GM19397 (cell line): Measurements from ENCODE around the gene UNK.
A peak's percentile ranks its signal among the peaks of the same experiment; 100 is the strongest.
"Not testable (repeated sequence)": the region's sequence is repeated elsewhere in the genome, so short reads cannot be mapped to it uniquely, and the experiment has no call there.

Experiments used
- ATAC-seq: cut with Tn5 transposase; IDR thresholded peaks from one replicate; pipeline ENCODE4 v1.9.1; 2021; ENCODE audit warnings: mild to moderate bottlenecking, moderate library complexity; ENCODE audit not compliant: unreplicated experiment

The UNK gene

GRCh38 chr17:75847614-75848522 is 63.3 kb downstream of the UNK start:
- ATAC-seq, result no peak

- no peak for ATAC-seq
Observed at GRCh38 chr17:75848523-75849278, 64.1 kb downstream of the UNK start.

- ATAC-seq, result no peak
Observed at GRCh38 chr17:75849279-75849646, 64.7 kb downstream of the UNK start.

- ATAC-seq, result no peak
Observed at GRCh38 chr17:75849724-75850123, 65.1 kb downstream of the UNK start.

GRCh38 chr17:75850928-75851692 is 66.5 kb downstream of the UNK start:
- ATAC-seq, result no peak

GRCh38 chr17:75851693-75851991 is 67.0 kb downstream of the UNK start:
- not testable (repeated sequence) for ATAC-seq

GRCh38 chr17:75853433-75853832 is 68.8 kb downstream of the UNK start:
- no peak for ATAC-seq

GRCh38 chr17:75854101-75854748 is 69.6 kb downstream of the UNK start:
- ATAC-seq, result no peak

GRCh38 chr17:75854881-75855309 is 70.3 kb downstream of the UNK start:
- peak; percentile 1 for ATAC-seq

- ATAC-seq, result peak; percentile 80
Observed at GRCh38 chr17:75855310-75856061, 70.9 kb downstream of the UNK start, which contains the start of gene WBP2. TSS of gene WBP2 (minus strand) at chr17:75855335. CDS start at chr17:75855297, 38 bp downstream.

GRCh38 chr17:75856062-75856756 is 71.6 kb downstream of the UNK start:
- ATAC-seq, result no peak

- not testable (repeated sequence) for ATAC-seq
Observed at GRCh38 chr17:75859358-75859757, 74.8 kb downstream of the UNK start.

- ATAC-seq, result no peak
Observed at GRCh38 chr17:75861927-75862317, 77.3 kb downstream of the UNK start.

- peak; percentile 81 for ATAC-seq
Observed at GRCh38 chr17:75864448-75864871, 79.9 kb downstream of the UNK start.

GRCh38 chr17:75864887-75865286 is 80.3 kb downstream of the UNK start:
- not testable (repeated sequence) for ATAC-seq

- ATAC-seq, result not testable (repeated sequence)
Observed at GRCh38 chr17:75865404-75866188, 81.0 kb downstream of the UNK start.

GRCh38 chr17:75868730-75869281 is 84.2 kb downstream of the UNK start:
- not testable (repeated sequence) for ATAC-seq
